Measurements from ENCODE around the gene SHISAL1. TPM values are rescaled to one million over a fixed set of nuclear protein-coding genes. Genes with fewer than 3 reads are reported as not detected.

Gene SHISAL1
- under 1 TPM; 0.17 to 0.89 (median 0.22) TPM for total RNA-seq

DNA sequence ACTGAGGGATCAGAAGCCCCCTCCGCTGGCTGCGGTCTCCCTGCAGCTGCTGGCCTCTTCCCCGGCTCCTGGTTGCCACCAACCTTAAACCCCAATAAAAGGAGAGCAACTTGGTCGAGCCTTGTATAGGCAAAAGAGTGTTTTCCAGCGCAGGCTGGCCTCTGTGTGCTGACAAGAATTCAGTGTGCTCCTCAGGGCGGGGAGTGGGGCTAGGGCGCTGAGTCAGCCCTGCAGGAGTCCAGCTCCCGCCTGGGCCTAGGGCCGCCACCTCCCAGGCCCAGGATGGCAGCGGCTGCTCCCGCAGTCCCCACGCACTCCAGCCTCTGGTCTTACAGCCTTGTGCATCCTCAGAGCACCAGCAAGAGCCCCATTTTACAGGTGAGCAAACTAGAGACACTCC lies at the start of gene SHISAL1:
TSS of gene SHISAL1 (minus strand) at position 186 of the 400 bp plus-strand sequence. CDS start 12,006 bp downstream, outside the sequence.
- H3K36me3 ChIP-seq, result no peaks in the 10 kb centered on the region
- 100% methylated on average over 2 of the region's 12 CpGs for WGBS
- DNase-seq (ENCODE audit: low spot score in 2 of 2), result no peak
- no peak within 1 kb of the TSS for H3K4me3 ChIP-seq
- H3K27me3 ChIP-seq, result peaks cover 4% of the 10 kb centered on the region
- peaks cover 46% of the 10 kb centered on the region for H3K4me1 ChIP-seq
- no peaks in the 10 kb centered on the region for H3K9me3 ChIP-seq
- H3K27ac ChIP-seq, result no peak within 1 kb of the TSS
- TF ChIP-seq POLR2A (IDR thresholded peaks at IDR 0.05), result no peak
- no peak for TF ChIP-seq EP300 (IDR thresholded peaks at IDR 0.05)
- TF ChIP-seq POLR2AphosphoS5 (IDR thresholded peaks at IDR 0.05), result no peak
- TF ChIP-seq, protein P1, sequence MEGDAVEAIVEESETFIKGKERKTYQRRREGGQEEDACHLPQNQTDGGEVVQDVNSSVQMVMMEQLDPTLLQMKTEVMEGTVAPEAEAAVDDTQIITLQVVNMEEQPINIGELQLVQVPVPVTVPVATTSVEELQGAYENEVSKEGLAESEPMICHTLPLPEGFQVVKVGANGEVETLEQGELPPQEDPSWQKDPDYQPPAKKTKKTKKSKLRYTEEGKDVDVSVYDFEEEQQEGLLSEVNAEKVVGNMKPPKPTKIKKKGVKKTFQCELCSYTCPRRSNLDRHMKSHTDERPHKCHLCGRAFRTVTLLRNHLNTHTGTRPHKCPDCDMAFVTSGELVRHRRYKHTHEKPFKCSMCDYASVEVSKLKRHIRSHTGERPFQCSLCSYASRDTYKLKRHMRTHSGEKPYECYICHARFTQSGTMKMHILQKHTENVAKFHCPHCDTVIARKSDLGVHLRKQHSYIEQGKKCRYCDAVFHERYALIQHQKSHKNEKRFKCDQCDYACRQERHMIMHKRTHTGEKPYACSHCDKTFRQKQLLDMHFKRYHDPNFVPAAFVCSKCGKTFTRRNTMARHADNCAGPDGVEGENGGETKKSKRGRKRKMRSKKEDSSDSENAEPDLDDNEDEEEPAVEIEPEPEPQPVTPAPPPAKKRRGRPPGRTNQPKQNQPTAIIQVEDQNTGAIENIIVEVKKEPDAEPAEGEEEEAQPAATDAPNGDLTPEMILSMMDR (IDR thresholded peaks at IDR 0.05), result no peak

DNA sequence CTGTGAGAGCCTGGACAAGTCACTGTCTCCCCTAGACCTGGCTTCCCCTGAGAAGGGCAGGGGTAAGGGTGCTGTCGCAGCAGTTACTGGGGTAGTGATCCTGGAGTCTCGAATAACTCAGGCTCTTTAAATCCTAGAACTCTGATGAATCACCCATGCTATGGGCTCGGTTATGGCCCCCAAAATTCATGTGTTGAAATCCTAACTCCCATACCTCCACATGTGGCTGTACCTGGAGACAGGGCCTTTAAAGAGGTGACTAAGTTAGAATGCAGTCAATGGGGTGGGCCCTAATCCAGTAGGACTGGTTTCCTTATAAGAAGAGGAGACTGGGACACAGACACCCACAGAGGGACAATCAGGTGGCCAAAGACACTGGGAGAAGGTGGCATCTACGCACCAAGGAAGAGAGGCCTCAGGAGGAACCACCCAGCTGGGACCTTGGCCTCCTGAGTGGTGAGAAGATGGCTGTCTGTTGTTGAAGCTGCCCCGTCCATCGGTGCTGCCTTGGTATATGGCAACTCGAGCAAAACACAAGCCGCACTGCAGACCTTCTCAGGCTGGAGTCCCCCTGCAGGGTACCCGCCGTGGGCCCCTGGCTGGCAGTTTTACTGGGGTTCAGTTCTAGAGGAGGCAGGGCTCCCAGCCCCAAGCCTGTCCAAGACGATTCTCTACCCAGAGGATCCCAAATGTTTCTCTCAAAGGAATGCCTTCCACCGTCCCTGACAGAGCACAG lies 48.8 kb upstream of the SHISAL1 start:
- Histone ChIP-seq H3K9me3 (no peaks in the 10 kb centered on the region), H3K27ac (no peak overlapping the region), H3K4me1 (peaks cover 46% of the 10 kb centered on the region), H3K4me3 (no peak overlapping the region), H3K36me3 (no peaks in the 10 kb centered on the region), H3K27me3 (peaks cover 14% of the 10 kb centered on the region)
- WGBS, result 92% methylated on average over 10 of the region's 12 CpGs
- TF ChIP-seq, protein P1 (IDR thresholded peaks at IDR 0.05), result no peak
- TF ChIP-seq POLR2A (IDR thresholded peaks at IDR 0.05) (no peak), EP300 (IDR thresholded peaks at IDR 0.05) (no peak), POLR2AphosphoS5 (IDR thresholded peaks at IDR 0.05) (no peak)
- peak in 1 of 2 donors; percentile 40 for DNase-seq (ENCODE audit: low spot score in 2 of 2)

DNA sequence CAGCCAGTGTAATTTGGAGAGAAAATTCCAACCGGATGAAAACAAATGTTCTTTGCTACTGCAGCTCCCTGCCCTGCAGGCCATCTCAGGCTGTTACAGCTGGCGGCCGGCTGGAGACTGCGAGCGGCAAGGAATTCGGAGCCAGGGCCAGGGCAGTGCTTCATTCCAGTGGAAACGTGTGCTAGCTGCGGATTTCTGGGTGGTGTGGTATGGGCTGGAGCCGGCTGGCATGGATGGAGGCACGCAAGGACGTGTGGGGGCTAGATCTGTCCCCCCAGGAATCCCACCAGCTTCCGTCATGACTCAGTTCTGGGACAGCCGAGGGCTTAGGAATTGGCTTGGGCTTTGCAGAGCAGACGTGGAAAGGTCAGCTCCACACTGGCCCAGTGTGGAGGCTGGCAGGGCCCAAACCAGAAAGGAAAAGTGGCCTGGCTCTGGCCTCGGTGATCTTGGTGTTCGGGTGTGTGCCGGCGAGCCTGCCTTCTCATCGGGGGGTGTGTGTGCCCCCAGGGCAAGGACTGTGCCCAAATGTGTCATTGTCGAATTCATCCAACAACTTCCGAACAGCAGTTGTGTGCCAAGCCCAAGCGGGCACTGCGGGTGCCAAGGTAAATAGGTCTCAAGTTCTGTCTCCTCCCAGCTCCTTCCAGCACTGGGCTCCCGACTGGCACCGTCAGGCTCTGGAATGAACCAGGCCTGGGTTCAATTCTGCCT lies 48.1 kb upstream of the SHISAL1 start:
- H3K27me3 ChIP-seq, result peaks cover 14% of the 10 kb centered on the region
- DNase-seq (ENCODE audit: low spot score in 2 of 2), result peak; percentile 70 to 77
- WGBS, result 9% methylated on average over 18 of the region's 25 CpGs
- no peak overlapping the region for H3K27ac ChIP-seq
- TF ChIP-seq, protein P1 (IDR thresholded peaks at IDR 0.05), result peak in 1 of 2 donors; percentile 26
- no peak for TF ChIP-seq POLR2A (IDR thresholded peaks at IDR 0.05)
- H3K4me3 ChIP-seq, result no peak overlapping the region
- no peaks in the 10 kb centered on the region for H3K9me3 ChIP-seq
- H3K4me1 ChIP-seq, result peaks cover 46% of the 10 kb centered on the region
- no peaks in the 10 kb centered on the region for H3K36me3 ChIP-seq

DNA sequence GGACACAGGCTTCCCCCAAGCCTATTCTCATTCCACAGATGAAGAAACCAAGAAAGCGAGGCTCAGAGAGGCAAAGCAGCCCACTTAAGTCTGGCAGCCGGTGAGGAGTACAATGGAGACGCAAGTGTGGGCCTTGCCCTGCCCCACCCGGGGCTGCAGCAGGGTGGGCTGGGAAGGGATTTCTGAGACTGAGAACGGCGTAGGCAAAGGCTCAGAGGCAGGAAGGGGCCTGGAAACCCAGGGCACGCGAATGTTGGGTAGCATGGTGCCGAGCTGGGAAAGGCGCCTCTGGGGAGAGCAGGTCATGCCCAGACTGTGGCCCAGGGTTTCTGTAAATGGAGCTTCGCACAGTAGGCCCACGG lies 47.5 kb upstream of the SHISAL1 start:
- WGBS, result 48% methylated on average over 12 of the region's 12 CpGs
- no peaks in the 10 kb centered on the region for H3K9me3 ChIP-seq
- H3K27ac ChIP-seq, result no peak overlapping the region
- DNase-seq (ENCODE audit: low spot score in 2 of 2), result no peak
- H3K4me3 ChIP-seq, result no peak overlapping the region
- peaks cover 18% of the 10 kb centered on the region for H3K27me3 ChIP-seq
- H3K36me3 ChIP-seq, result no peaks in the 10 kb centered on the region
- peaks cover 46% of the 10 kb centered on the region for H3K4me1 ChIP-seq
- TF ChIP-seq POLR2AphosphoS5 (IDR thresholded peaks at IDR 0.05), result no peak
- TF ChIP-seq, protein P1 (IDR thresholded peaks at IDR 0.05), result no peak
- no peak for TF ChIP-seq EP300 (IDR thresholded peaks at IDR 0.05)
- TF ChIP-seq POLR2A (IDR thresholded peaks at IDR 0.05), result no peak

DNA sequence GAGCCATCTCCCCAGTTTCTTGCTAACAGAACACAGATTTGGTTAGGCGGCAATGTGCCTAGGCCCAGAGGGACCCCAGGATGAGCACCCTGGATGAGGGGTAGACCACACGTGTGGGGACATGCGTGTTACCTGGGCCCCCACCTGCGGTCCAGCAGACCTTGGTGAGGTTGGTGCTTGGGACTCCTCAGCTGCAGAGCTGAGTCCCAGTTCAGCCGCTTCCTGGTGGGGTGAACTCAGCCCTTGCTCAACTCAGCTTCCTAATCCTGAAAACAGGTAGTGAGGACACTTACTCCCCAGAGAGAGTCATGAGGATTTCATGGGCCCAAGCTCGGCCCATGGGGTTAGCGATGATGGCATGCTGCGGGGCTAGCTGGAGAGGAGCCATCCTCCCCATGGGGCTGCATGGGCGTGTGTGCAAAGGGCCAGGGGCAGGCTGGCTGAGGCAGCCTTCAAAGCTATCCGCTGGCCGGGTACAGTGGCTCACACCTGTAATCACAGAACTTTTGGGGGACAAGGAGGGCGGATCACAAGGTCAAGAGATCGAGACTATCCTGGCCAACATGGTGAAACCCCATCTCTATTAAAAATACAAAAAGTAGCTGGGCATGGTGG lies 46.9 kb upstream of the SHISAL1 start:
- H3K9me3 ChIP-seq, result no peaks in the 10 kb centered on the region
- H3K4me1 ChIP-seq, result peaks cover 42% of the 10 kb centered on the region
- no peak overlapping the region for H3K27ac ChIP-seq
- no peak for TF ChIP-seq POLR2AphosphoS5 (IDR thresholded peaks at IDR 0.05)
- no peak for TF ChIP-seq EP300 (IDR thresholded peaks at IDR 0.05)
- TF ChIP-seq POLR2A (IDR thresholded peaks at IDR 0.05), result no peak
- TF ChIP-seq, protein P1 (IDR thresholded peaks at IDR 0.05), result no peak
- 81% methylated on average over 6 of the region's 13 CpGs for WGBS
- H3K36me3 ChIP-seq, result no peaks in the 10 kb centered on the region
- peak; percentile 38 to 52 for DNase-seq (ENCODE audit: low spot score in 2 of 2)
- H3K27me3 ChIP-seq, result peaks cover 21% of the 10 kb centered on the region
- H3K4me3 ChIP-seq, result no peak overlapping the region
